IMR-90 (cell line): ENCODE measurements around the gene FBXW5. TPM values are rescaled to one million over a fixed set of nuclear protein-coding genes. Genes with fewer than 3 reads are reported as not detected.

Experiments
- ATAC-seq: fragments of 200-7000 bp; cut with Tn5 transposase; 2 replicates; pipeline ENCODE4 v1.9.1; 2020; ENCODE audit warnings: low read depth, mild to moderate bottlenecking, moderate library complexity
- BruUV-seq: library from RNA; stranded (reverse); fragments of 400-500 nt; replicated peaks from 2 replicates; lab custom pipeline; 2021; lab: Mats Ljungman, UMichigan
- CTCF ChIA-PET: fragments of 300-600 bp; formaldehyde crosslinking; extraction: SDS; loops from one replicate; lab custom pipeline; 2021; ENCODE audit warnings: antibody characterized with exemption; lab: Yijun Ruan, JAX
- POLR2A ChIA-PET: fragments of 300-600 bp; sonication (Branson Sonifier 250); formaldehyde crosslinking; loops from one replicate; lab custom pipeline; 2022; ENCODE audit warnings: antibody characterized with exemption; ENCODE audit not compliant: unreplicated experiment; lab: Charles Lee
- DNase-seq: peaks from one replicate; pipeline ENCODE4 v3.0.0; 2013
- H2AFZ ChIP-seq: replicated peaks from 2 replicates; pipeline ENCODE3; 2013; ENCODE audit warnings: low read length, mild to moderate bottlenecking; ENCODE audit not compliant: poor library complexity
- H2AK5ac ChIP-seq: 2 replicates; pipeline ENCODE4 v1.6.1; 2013; ENCODE audit warnings: low read depth, low read length, inconsistent platforms
- H2AK9ac ChIP-seq: replicated peaks from 2 replicates; pipeline ENCODE3; 2013; ENCODE audit warnings: mild to moderate bottlenecking, low read depth, low read length, moderate library complexity; ENCODE audit not compliant: poor library complexity
- H2BK120ac ChIP-seq: 2 replicates; pipeline ENCODE4 v1.6.1; 2013; ENCODE audit warnings: low read depth, low read length, inconsistent platforms
- H2BK15ac ChIP-seq: 3 replicates; pipeline ENCODE4 v1.6.1; 2013; ENCODE audit warnings: low read depth, low read length, inconsistent platforms
- H2BK20ac ChIP-seq: 2 replicates; pipeline ENCODE4 v1.6.1; 2013; ENCODE audit warnings: low read depth, mild to moderate bottlenecking, inconsistent platforms, low read length, moderate library complexity
- H2BK5ac ChIP-seq: 2 replicates; pipeline ENCODE4 v1.6.1; 2013; ENCODE audit warnings: mild to moderate bottlenecking, low read depth, low read length, inconsistent platforms; ENCODE audit not compliant: poor library complexity, severe bottlenecking
- H3K14ac ChIP-seq: replicated peaks from 2 replicates; pipeline ENCODE4 v1.6.1; 2013; ENCODE audit warnings: low read depth, low read length, inconsistent platforms
- H3K18ac ChIP-seq: 2 replicates; pipeline ENCODE4 v1.6.1; 2013; ENCODE audit warnings: low read depth, low read length, control low read depth
- H3K23ac ChIP-seq: 2 replicates; pipeline ENCODE4 v1.6.1; 2013; ENCODE audit warnings: low read depth, low read length, inconsistent platforms
- H3K27ac ChIP-seq: 2 replicates; pipeline ENCODE4 v1.5.1; 2013; ENCODE audit warnings: mild to moderate bottlenecking, control low read depth, low read length; ENCODE audit not compliant: insufficient read depth
- H3K27me3 ChIP-seq: 2 replicates; pipeline ENCODE4 v1.6.1; 2013; ENCODE audit warnings: low read length; ENCODE audit not compliant: control insufficient read depth, insufficient read depth
- H3K36me3 ChIP-seq: 2 replicates; pipeline ENCODE4 v1.6.1; 2013; ENCODE audit warnings: low read length, mixed read lengths; ENCODE audit not compliant: control insufficient read depth, insufficient read depth
- H3K4ac ChIP-seq: 2 replicates; pipeline ENCODE4 v1.6.1; 2013; ENCODE audit warnings: low read depth, low read length, inconsistent platforms
- H3K4me1 ChIP-seq: 2 replicates; pipeline ENCODE4 v1.6.1; 2013; ENCODE audit warnings: low read length, mixed read lengths; ENCODE audit not compliant: control insufficient read depth, insufficient read depth
- H3K4me2 ChIP-seq: 2 replicates; pipeline ENCODE4 v1.6.1; 2013; ENCODE audit warnings: low read depth, mild to moderate bottlenecking, control low read depth, low read length, moderate library complexity
- H3K4me3 ChIP-seq: 2 replicates; pipeline ENCODE4 v1.5.1; 2013; ENCODE audit warnings: low read depth, mild to moderate bottlenecking, control low read depth, low read length, moderate library complexity; ENCODE audit not compliant: insufficient read depth
- H3K56ac ChIP-seq: 2 replicates; pipeline ENCODE4 v1.6.1; 2013; ENCODE audit warnings: low read length, inconsistent platforms; ENCODE audit not compliant: insufficient read depth; ENCODE audit errors: extremely low read depth
- H3K79me1 ChIP-seq, 2 experiments: 2 replicates each; pipeline ENCODE4 v1.6.1; 2013; ENCODE audit warnings: low read length in 2 of 2, inconsistent platforms in 1 of 2, low read depth in 1 of 2
- H3K9ac ChIP-seq: 2 replicates; pipeline ENCODE4 v1.6.1; 2013; ENCODE audit warnings: low read depth, low read length, control low read depth
- H3K9me1 ChIP-seq: 2 replicates; pipeline ENCODE4 v1.6.1; 2013; ENCODE audit warnings: low read length, inconsistent platforms; ENCODE audit not compliant: insufficient read depth
- H3K9me3 ChIP-seq: 2 replicates; pipeline ENCODE4 v1.6.1; 2013; ENCODE audit warnings: low read length; ENCODE audit not compliant: control insufficient read depth, insufficient read depth
- H4K20me1 ChIP-seq: 2 replicates; pipeline ENCODE4 v1.6.1; 2013; ENCODE audit warnings: low read length, inconsistent platforms; ENCODE audit not compliant: insufficient read depth
- H4K5ac ChIP-seq: 2 replicates; pipeline ENCODE4 v1.6.1; 2013; ENCODE audit warnings: mild to moderate bottlenecking, low read depth, low read length, control low read depth
- H4K8ac ChIP-seq, 2 experiments: 2 replicates each; pipeline ENCODE4 v1.6.1; 2013; ENCODE audit warnings: low read depth in 2 of 2, low read length in 2 of 2, control low read depth in 1 of 2, inconsistent platforms in 1 of 2
- H4K91ac ChIP-seq: 2 replicates; pipeline ENCODE4 v1.6.1; 2013; ENCODE audit warnings: low read depth, low read length, inconsistent platforms; ENCODE audit not compliant: insufficient read depth
- BHLHE40 ChIP-seq: fragments of 150-350 bp; IDR thresholded peaks from 2 replicates; pipeline ENCODE4 v1.6.1; 2016; ENCODE audit warnings: mild to moderate bottlenecking, low read depth, low read length
- CEBPB ChIP-seq: IDR thresholded peaks from 2 replicates; pipeline ENCODE4 v1.6.1; 2012; ENCODE audit warnings: low read depth, low read length, improper control_type of control experiment
- CHD1 ChIP-seq: IDR thresholded peaks from 2 replicates; pipeline ENCODE4 v1.6.1; 2012; ENCODE audit warnings: low read depth, low read length, improper control_type of control experiment
- MAFK ChIP-seq: IDR thresholded peaks from 2 replicates; pipeline ENCODE4 v1.6.1; 2012; ENCODE audit warnings: low read depth, low read length, improper control_type of control experiment
- MAZ ChIP-seq: IDR thresholded peaks from 2 replicates; pipeline ENCODE4 v1.6.1; 2012; ENCODE audit warnings: low read depth, mild to moderate bottlenecking, low read length, improper control_type of control experiment, moderate library complexity, borderline replicate concordance
- MXI1 ChIP-seq: IDR thresholded peaks from 2 replicates; pipeline ENCODE4 v1.6.1; 2012; ENCODE audit warnings: low read depth, mild to moderate bottlenecking, low read length, moderate library complexity, borderline replicate concordance
- NFE2L2 ChIP-seq: fragments of 150-350 bp; IDR thresholded peaks from 2 replicates; pipeline ENCODE4 v1.6.1; 2016; ENCODE audit warnings: low read depth, mild to moderate bottlenecking, low read length
- POLR2A ChIP-seq: IDR thresholded peaks from 2 replicates; pipeline ENCODE4 v1.6.1; 2012; ENCODE audit warnings: mild to moderate bottlenecking, low read depth, low read length
- RAD21 ChIP-seq: IDR thresholded peaks from 2 replicates; pipeline ENCODE4 v1.6.1; 2012; ENCODE audit warnings: low read length, improper control_type of control experiment
- RCOR1 ChIP-seq: IDR thresholded peaks from 2 replicates; pipeline ENCODE4 v1.6.1; 2012; ENCODE audit warnings: mild to moderate bottlenecking, low read length, improper control_type of control experiment; ENCODE audit not compliant: insufficient replicate concordance
- RFX5 ChIP-seq: IDR thresholded peaks from 2 replicates; pipeline ENCODE4 v1.8.0; 2012; ENCODE audit warnings: low read depth, mild to moderate bottlenecking, low read length, moderate library complexity
- SMC3 ChIP-seq: fragments of 150-350 bp; IDR thresholded peaks from 2 replicates; pipeline ENCODE4 v1.6.1; 2016; ENCODE audit warnings: low read depth, mild to moderate bottlenecking, antibody characterized with exemption, low read length, moderate library complexity
- WGBS, 2 experiments: methylation state at CpG; one replicate each; pipeline versions ENCODE4 v1.1.5 to v1.1.7; 2013; ENCODE audit warnings: missing lambda C conversion rate in 2 of 2; ENCODE audit not compliant: insufficient read length in 1 of 2; ENCODE audit errors: extremely low coverage in 2 of 2; 5-methylcytosine and 5-hydroxymethylcytosine counted together
- dilution Hi-C: fragments of 300-500 bp; cut with HindIII; formaldehyde crosslinking; loops from one replicate; pipeline ENCODE4 v1.14.3; 2018; ENCODE audit warnings: low sequenced_read_pairs; ENCODE audit not compliant: unreplicated experiment
- in situ Hi-C: fragments of 300-500 bp; cut with MboI; formaldehyde crosslinking; loops from 3 replicates; pipeline ENCODE4 v1.14.3; 2019; ENCODE audit warnings: low sequenced_read_pairs, inconsistent platforms, mixed read lengths
- intact Hi-C: fragments of 100-400 bp; cut with micrococcal nuclease; formaldehyde crosslinking; loops from 2 replicates; pipeline ENCODE4 v1.10.0; 2022
- polyA plus RNA-seq, 3 experiments: library from polyadenylated mRNA; depleted of rRNA; stranded (reverse); fragments of >200 nt; gene quantifications; 2 replicates each; pipeline ENCODE4 v1.2.3, GENCODE V29; 2012; ENCODE audit warnings: low replicate concordance in 1 of 3
- total RNA-seq: library from RNA; depleted of rRNA; stranded (reverse); fragments of >200 nt; gene quantifications from 2 replicates; pipeline ENCODE4 v1.2.3, GENCODE V29; 2012
- TF ChIP-seq, protein P1 (sequence below): fragments of 150-350 bp; IDR thresholded peaks from 2 replicates; pipeline ENCODE4 v1.6.1; 2017; ENCODE audit warnings: mild to moderate bottlenecking, antibody characterized with exemption, low read length, low read depth
- TF ChIP-seq, protein P2 (sequence below): fragments of 150-350 bp; IDR thresholded peaks from 2 replicates; pipeline ENCODE4 v1.6.1; 2016; ENCODE audit warnings: low read depth, mild to moderate bottlenecking, low read length, moderate library complexity, borderline replicate concordance

Gene FBXW5
- total and polyA plus RNA-seq, 2 of the 4 experiments (the other 2 are of a cell fraction): 65.1 to 80.2 TPM

DNA sequence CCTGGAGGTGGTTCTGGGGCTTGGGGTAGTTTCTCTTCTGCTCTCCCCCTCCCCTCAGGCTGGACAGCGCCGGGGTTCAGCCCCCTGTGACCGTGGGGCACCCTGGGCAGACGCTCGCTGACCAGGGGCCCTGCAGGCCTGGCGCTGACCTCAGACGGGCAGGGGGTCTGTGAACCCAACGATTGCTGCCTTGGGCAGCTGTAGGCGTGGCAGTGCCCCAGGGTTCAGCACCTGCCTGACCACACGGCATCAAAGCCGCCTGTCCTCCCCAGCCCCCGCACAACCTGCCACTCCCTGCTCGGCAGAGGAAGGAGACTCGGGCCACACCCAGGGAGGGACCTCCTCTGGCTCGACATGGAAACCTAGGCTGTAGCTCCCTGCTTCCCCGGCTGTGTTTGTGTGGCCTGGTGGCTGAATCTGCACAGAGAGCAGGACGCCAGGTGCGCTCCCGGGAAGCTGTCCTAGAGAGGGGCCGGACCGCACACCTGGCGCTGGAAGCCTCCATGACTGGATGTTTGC, 19.7 kb upstream of the FBXW5 start:
- H2BK120ac ChIP-seq: no peak overlapping the region
- H3K9me3 ChIP-seq: no peaks in the 10 kb centered on the region
- POLR2A ChIA-PET: no interaction called here
- no peak overlapping the region for H3K4me3 ChIP-seq
- H3K79me1 ChIP-seq: no peaks in the 10 kb centered on the region
- no peak overlapping the region for H2AFZ ChIP-seq
- no peak overlapping the region for H3K27ac ChIP-seq
- TF ChIP-seq CHD1 (no peak), RCOR1 (no peak), POLR2A (no peak), MAFK (no peak), CEBPB (no peak), SMC3 (no peak), RFX5 (no peak), MAZ (no peak), MXI1 (no peak), BHLHE40 (no peak), NFE2L2 (no peak), RAD21 (no peak)
- TF ChIP-seq, protein P1, sequence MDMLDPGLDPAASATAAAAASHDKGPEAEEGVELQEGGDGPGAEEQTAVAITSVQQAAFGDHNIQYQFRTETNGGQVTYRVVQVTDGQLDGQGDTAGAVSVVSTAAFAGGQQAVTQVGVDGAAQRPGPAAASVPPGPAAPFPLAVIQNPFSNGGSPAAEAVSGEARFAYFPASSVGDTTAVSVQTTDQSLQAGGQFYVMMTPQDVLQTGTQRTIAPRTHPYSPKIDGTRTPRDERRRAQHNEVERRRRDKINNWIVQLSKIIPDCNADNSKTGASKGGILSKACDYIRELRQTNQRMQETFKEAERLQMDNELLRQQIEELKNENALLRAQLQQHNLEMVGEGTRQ: no peak
- TF ChIP-seq, protein P2, sequence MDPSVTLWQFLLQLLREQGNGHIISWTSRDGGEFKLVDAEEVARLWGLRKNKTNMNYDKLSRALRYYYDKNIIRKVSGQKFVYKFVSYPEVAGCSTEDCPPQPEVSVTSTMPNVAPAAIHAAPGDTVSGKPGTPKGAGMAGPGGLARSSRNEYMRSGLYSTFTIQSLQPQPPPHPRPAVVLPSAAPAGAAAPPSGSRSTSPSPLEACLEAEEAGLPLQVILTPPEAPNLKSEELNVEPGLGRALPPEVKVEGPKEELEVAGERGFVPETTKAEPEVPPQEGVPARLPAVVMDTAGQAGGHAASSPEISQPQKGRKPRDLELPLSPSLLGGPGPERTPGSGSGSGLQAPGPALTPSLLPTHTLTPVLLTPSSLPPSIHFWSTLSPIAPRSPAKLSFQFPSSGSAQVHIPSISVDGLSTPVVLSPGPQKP: no peak
- H4K20me1 ChIP-seq: no peaks in the 10 kb centered on the region
- peaks cover 21% of the 10 kb centered on the region for H3K27me3 ChIP-seq
- no peak overlapping the region for H4K8ac ChIP-seq
- H2AK9ac ChIP-seq: no peak overlapping the region
- no peak overlapping the region for H4K5ac ChIP-seq
- no peaks in the 10 kb centered on the region for H3K36me3 ChIP-seq
- H4K91ac ChIP-seq: no peak overlapping the region
- no peak overlapping the region for H3K56ac ChIP-seq
- H3K9ac ChIP-seq: no peak overlapping the region
- no peak overlapping the region for H3K14ac ChIP-seq
- CTCF ChIA-PET: interaction anchor here (1.0 kb wide), 1 partner anchor 12 kb away, joined by 3 read pairs; no protein-coding TSS in a partner anchor
- BruUV-seq: no TSS peak
- WGBS, 2 experiments: 73% methylated on average over 15 of the region's 22 CpGs; no CpG with 5 or more reads in 1 of the 2 experiments
- H3K4me1 ChIP-seq: no peaks in the 10 kb centered on the region
- DNase-seq (no peak), ATAC-seq (no peak)
- peaks cover 2% of the 10 kb centered on the region; the same call in 1 of the 2 replicates for H3K9me1 ChIP-seq
- no peak overlapping the region for H3K4me2 ChIP-seq
- no peak overlapping the region for H2BK15ac ChIP-seq
- no peak overlapping the region for H3K4ac ChIP-seq
- dilution Hi-C loops (no loop called here), intact Hi-C loops (no loop called here), in situ Hi-C loops (no loop called here)
- no peak overlapping the region for H2AK5ac ChIP-seq
- H2BK20ac ChIP-seq: no peak overlapping the region
- no peak overlapping the region for H3K23ac ChIP-seq
- no peak overlapping the region for H3K18ac ChIP-seq
- no peak overlapping the region for H2BK5ac ChIP-seq
